Neutrophil (primary cell): ENCODE measurements around the gene SUGCT.

Experiments used
- H3K27ac ChIP-seq: fragments of 200-600 bp; sonication (generic); 2 replicates; pipeline ENCODE4 v1.5.1; 2016; ENCODE audit warnings: mild to moderate bottlenecking, moderate library complexity
- H3K27me3 ChIP-seq: fragments of 200-600 bp; sonication (generic); 2 replicates; pipeline ENCODE4 v1.6.0; 2016; ENCODE audit warnings: mild to moderate bottlenecking
- H3K36me3 ChIP-seq: fragments of 200-600 bp; sonication (generic); 2 replicates; pipeline ENCODE4 v1.5.1; 2017
- H3K4me1 ChIP-seq, 2 experiments: fragments of 200-600 bp in 1 of 2; sonication (generic) in 1 of 2; 1 replicate in 1 of 2; 2 replicates in 1 of 2; pipeline versions ENCODE4 v1.5.1 to v1.6.1; 2013 to 2016; ENCODE audit warnings: low read depth in 1 of 2, low read length in 1 of 2, mild to moderate bottlenecking in 1 of 2, moderate library complexity in 1 of 2; ENCODE audit not compliant: control insufficient read depth in 1 of 2, insufficient read depth in 1 of 2
- H3K4me3 ChIP-seq, 2 experiments: fragments of 200-600 bp in 1 of 2; sonication (generic) in 1 of 2; 1 replicate in 1 of 2; 2 replicates in 1 of 2; pipeline ENCODE4 v1.5.1; 2013 to 2016; ENCODE audit warnings: low read depth in 1 of 2, low read length in 1 of 2, mild to moderate bottlenecking in 1 of 2, moderate library complexity in 1 of 2
- H3K9me3 ChIP-seq: fragments of 200-600 bp; sonication (generic); 2 replicates; pipeline ENCODE4 v1.5.1; 2016
- TF ChIP-seq, protein P1 (sequence below): fragments of 200-600 bp; sonication (generic); IDR thresholded peaks from 2 replicates; pipeline ENCODE4 v1.5.1; 2016; ENCODE audit warnings: antibody characterized with exemption

The SUGCT gene

DNA sequence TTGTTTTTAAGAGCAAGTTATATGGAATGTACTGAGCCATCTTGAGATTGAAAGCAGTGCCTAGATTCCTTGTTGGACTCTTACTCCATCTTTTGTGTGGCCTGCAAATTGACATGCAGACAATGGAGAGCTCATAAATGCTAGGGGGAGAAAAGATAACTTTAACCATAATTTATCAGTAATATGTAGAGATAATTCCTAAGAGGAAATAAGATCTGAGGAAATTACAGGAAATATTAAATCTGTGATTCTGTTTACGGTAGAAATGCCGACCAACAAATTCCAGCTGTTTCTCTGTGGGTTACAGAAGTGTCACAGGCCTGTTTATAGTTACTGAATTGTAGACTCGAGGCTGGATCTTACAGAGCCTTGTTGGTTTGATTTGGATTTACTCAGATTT lies 348.0 kb downstream of the SUGCT start:
- no peaks in the 10 kb centered on the region for H3K27me3 ChIP-seq
- H3K36me3 ChIP-seq = no peaks in the 10 kb centered on the region
- TF ChIP-seq, protein P1, sequence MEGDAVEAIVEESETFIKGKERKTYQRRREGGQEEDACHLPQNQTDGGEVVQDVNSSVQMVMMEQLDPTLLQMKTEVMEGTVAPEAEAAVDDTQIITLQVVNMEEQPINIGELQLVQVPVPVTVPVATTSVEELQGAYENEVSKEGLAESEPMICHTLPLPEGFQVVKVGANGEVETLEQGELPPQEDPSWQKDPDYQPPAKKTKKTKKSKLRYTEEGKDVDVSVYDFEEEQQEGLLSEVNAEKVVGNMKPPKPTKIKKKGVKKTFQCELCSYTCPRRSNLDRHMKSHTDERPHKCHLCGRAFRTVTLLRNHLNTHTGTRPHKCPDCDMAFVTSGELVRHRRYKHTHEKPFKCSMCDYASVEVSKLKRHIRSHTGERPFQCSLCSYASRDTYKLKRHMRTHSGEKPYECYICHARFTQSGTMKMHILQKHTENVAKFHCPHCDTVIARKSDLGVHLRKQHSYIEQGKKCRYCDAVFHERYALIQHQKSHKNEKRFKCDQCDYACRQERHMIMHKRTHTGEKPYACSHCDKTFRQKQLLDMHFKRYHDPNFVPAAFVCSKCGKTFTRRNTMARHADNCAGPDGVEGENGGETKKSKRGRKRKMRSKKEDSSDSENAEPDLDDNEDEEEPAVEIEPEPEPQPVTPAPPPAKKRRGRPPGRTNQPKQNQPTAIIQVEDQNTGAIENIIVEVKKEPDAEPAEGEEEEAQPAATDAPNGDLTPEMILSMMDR = no peak
- H3K27ac ChIP-seq = no peak overlapping the region
- no peak overlapping the region for H3K4me3 ChIP-seq
- H3K4me1 ChIP-seq = no peaks in the 10 kb centered on the region
- H3K9me3 ChIP-seq = no peaks in the 10 kb centered on the region

DNA sequence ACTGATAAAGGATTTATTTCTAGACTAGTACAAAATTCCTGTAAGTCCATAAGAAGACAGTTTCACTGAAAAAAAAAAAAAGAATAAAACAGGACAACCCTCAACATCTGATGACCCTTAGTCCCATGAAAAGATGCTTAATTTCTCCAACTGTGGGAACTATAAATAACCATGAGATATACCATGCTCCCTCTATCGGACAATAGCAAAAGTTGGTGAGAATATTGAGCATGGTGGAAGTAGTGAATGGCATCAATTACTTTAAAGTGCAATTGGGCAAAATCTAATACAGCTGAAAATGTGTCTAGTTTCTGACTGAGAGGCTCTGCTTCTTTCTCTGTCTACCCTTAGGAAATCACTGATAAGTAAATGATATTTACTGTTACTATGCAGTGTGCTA lies 348.8 kb downstream of the SUGCT start:
- no peaks in the 10 kb centered on the region for H3K27me3 ChIP-seq
- H3K36me3 ChIP-seq = no peaks in the 10 kb centered on the region
- no peak overlapping the region for H3K4me3 ChIP-seq
- TF ChIP-seq, protein P1 = no peak
- no peaks in the 10 kb centered on the region for H3K4me1 ChIP-seq
- no peak overlapping the region for H3K27ac ChIP-seq
- H3K9me3 ChIP-seq = no peaks in the 10 kb centered on the region

DNA sequence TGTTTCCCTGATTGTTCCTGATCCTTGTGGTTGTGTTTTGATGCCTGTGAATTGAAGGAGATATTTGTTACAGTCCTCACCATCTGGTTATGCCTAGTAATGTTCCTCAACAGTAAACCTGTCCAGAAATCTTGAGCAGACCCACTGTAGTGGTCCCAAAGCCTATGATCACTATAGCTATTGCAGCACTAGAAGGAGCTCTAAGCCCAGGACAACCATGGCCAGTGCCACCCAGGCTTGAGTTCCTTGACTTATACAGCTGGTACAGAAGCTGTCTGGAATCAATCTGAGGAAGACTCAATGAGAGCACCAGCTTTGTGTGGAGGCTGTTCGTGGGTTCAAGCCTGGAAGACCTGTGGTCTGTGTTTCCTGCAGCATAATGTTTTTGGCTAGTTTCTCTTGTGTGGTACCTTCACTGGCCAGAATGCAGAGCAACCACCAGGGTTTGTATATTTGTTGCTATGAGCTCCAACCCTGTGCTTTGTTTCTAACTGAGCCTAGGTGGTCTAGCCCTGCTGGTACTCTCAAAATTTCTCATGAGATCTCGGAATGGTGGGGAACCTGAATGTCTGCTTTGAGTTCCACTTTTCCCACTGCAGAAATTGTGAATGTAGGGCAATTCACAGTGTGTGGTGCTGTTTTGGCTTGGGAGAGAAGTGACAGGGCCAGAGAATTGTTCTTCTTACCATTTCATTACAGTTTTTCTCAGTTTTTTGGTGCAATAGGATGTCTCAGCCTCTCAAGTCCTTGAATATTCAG lies 355.2 kb downstream of the SUGCT start:
- Histone ChIP-seq H3K4me1 (no peaks in the 10 kb centered on the region), H3K27ac (no peak overlapping the region), H3K36me3 (no peaks in the 10 kb centered on the region), H3K4me3 (no peak overlapping the region), H3K9me3 (no peaks in the 10 kb centered on the region), H3K27me3 (no peaks in the 10 kb centered on the region)
- TF ChIP-seq, protein P1 = no peak

DNA sequence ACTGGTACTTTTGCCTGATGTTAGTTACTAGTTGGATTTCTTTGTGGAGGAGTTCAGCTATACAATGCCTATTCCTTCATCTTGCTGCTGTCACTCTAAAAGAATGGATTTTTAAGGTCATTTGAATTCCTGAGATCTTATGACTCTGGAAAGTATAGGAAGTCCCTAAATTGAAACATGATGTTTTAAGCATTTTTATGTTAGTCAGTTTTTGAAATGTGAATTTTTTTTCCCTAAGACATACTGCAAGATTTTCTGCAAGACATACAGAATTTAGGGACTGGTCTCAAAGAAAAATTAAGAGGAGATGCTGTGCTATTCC lies 355.8 kb downstream of the SUGCT start:
- TF ChIP-seq, protein P1 = no peak

DNA sequence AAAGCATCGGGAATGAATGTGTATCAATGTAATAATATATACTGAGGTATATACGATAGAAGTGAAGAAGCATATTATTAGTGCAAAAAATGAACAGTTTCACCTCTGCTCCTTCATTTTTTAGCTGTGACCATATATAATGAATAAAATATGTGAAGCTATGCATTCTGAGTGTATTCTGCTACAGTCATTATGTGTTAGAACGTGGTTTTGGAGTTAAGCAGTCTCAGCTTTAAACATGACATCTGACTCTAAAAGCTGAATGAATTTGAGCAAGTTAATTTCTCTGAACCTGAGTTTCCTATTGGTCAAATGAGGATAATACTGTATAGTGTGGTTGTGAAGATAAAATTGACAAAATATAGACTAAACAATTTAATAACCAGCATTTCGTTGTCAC lies 358.1 kb downstream of the SUGCT start:
- Histone ChIP-seq H3K36me3 (no peaks in the 10 kb centered on the region), H3K27me3 (no peaks in the 10 kb centered on the region), H3K9me3 (no peaks in the 10 kb centered on the region), H3K4me3 (no peak overlapping the region), H3K4me1 (no peaks in the 10 kb centered on the region), H3K27ac (no peak overlapping the region)
- TF ChIP-seq, protein P1 = no peak

More for the DNA sequence above, 355.8 kb downstream of the SUGCT start:
- Histone ChIP-seq H3K27ac (no peak overlapping the region), H3K4me3 (no peak overlapping the region), H3K4me1 (no peaks in the 10 kb centered on the region), H3K36me3 (no peaks in the 10 kb centered on the region), H3K27me3 (no peaks in the 10 kb centered on the region), H3K9me3 (no peaks in the 10 kb centered on the region)
